GM21381 (cell line): ENCODE data around the gene C1QA.

ENCODE experiments used
- ATAC-seq: cut with Tn5 transposase; IDR thresholded peaks from one replicate; pipeline ENCODE4 v1.9.1; 2021; ENCODE audit warnings: mild to moderate bottlenecking, moderate library complexity; ENCODE audit not compliant: unreplicated experiment

Gene C1QA

GRCh38 chr1:22612671-22613571, 23.5 kb upstream of the C1QA start:
- no peak for ATAC-seq

DNA sequence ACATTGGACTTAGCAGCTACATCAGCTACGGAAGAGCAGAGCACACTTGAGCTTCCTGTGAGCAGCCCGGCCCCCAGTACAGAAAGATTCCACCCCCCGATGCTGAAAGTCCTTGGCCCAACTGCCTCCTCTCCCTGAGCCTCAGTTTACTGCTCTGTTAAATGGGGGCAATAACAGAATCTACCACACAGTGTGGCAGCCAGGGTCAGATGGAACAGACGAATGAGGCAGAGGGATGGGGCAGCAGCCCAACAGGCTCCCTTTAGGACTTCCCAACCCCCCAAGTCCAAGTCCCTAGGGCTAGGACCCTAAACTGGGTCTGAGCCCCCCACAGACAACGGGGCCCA, 22.9 kb upstream of the C1QA start:
- no peak for ATAC-seq

GRCh38 chr1:22613951-22614350, 22.5 kb upstream of the C1QA start:
- ATAC-seq, result no peak

DNA sequence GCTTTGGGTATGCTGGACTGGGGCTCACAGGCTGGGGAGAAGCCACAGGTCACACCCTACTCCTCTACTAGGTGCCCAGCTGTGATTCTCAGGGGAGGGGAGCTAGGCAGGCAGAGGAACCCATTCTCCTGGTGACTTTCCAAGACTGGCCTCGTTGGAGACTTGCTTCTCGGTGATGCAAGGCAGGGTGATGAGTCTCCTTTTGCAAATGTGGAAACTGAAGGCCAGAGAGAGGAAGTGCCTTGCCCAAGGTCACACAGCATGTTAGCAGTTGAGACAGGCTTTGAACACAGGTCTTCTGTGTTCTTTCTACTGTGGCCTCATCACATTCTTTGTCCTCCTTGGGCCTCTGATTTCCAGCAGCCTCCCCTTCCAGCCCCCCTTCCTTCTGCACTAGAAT, 20.5 kb upstream of the C1QA start:
- ATAC-seq, result no peak

DNA sequence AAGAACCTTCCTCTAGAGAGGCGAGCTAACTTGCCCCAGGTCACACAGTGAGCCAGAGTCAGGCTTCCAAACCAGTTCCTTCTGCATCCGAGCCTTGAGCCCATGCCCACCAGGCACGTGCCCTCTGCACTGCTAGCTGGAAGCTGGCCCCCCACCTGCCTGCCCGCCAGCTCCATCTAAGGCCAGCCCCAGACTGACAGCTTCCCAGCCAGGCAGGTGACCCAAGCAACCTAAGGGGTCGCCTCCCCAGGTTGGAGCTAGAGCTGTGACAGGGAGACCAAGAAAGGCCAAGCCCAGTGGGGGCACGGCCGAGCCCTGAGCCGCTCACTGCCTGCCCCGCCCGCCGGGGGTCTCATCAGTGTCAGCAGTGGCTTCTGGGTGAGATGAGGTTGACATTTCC, 19.9 kb upstream of the C1QA start:
- no peak for ATAC-seq

DNA sequence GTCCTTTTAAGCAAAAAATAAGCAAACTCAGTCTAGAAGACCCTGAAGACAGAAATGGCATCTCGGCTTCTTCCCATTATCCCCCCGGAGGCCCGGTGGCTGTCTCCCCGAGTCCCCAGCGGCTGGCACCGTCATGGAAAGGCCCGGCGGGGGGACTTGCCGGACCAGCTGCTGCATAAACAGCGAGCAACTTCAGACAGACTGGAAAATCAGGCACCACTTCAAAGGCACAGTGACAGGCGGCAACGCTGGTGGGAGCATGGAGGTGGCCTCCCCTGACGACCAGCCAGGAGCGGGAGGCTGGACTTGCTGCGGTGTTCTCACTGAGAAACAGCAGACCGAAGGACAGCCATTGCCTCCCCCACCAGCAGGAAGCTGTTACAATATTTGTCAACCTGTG, 18.4 kb upstream of the C1QA start:
- ATAC-seq, result no peak

DNA sequence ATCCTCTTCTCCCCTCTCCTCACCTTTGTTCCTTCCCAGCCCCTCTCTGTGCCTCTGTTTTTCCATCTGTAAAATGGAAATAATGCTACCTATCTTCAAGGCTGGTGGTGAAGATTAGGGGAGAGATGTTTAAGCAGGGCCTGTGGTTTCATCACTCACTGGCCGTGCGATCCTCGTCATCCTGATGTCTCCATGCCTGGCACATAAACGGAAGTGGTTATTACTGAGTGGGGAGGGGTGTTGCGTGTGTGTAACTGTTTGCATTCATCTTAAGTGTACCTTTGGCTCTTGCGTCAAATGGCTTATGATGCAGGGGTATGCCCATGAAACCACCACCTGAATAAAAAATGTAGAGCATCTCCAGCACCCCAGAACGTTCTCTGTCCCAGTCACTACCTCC, 17.2 kb upstream of the C1QA start:
- ATAC-seq, result no peak

GRCh38 chr1:22619798-22620197, 16.6 kb upstream of the C1QA start:
- ATAC-seq, result no peak

GRCh38 chr1:22621761-22622160, 14.7 kb upstream of the C1QA start:
- no peak for ATAC-seq

GRCh38 chr1:22625262-22625925, 11.0 kb upstream of the C1QA start:
- no peak for ATAC-seq

DNA sequence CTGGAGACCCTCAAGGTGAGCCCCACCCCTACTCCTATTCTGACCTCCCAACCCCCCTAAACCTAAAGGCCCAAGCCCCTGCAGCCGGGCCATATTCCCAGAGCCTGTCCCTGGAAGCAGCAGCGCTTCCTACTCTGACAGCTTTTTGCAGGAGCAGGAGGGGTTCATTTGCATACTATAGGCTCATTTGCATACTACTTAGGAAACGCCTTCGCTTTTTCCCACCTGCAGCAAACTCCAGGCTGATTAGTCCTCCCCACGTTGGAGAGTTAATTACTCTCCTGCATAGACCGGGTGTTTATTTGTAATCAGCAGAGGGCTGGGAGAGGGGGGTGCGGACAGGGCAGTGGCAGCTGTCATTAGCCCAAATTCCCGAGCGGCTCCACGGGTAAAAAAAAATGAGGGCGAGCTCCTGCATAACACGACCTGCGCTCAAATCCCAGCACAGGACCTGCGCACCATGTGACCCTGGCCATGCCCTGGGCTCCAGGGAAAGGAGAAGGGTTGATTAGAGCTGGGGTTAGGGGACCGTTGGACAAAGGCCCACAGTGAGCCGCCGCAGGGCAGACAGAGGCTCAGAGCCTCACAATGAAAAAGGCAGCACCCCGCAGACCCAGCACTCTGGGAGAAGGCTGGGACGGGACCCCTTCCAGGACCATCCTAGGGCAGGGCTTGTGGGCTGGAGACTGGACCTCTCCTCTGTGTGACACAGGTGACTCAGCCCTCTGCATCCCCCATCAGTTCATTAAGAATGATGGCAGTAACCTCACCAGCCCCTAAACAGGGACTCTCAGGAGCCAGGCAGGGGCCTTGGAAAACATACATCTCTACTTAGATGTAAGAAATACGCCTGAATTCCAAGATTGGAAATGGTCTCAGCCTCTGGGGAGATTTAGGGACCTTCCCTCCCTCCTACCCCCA, 9.9 kb upstream of the C1QA start:
- ATAC-seq, result no peak

DNA sequence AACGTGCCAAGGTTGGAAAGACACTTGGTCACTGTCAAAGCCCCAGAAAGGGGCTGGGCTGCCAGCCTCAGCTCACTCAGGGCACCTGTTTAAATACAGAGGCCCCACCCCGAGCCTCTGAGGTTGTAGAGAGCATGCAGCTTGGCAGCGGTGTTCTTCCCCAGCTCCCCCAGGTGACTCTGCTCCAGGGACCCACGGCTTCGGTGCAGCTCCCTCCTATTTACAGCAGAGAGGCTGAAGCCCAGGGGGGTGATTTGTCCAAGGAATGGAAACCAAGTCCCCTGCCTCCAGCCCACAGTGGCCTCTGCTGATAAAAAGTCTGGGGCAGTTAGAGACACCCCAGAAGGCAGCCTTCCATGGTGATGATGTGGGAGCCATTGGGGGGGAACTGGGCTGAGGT, 9.1 kb upstream of the C1QA start:
- ATAC-seq, result no peak

DNA sequence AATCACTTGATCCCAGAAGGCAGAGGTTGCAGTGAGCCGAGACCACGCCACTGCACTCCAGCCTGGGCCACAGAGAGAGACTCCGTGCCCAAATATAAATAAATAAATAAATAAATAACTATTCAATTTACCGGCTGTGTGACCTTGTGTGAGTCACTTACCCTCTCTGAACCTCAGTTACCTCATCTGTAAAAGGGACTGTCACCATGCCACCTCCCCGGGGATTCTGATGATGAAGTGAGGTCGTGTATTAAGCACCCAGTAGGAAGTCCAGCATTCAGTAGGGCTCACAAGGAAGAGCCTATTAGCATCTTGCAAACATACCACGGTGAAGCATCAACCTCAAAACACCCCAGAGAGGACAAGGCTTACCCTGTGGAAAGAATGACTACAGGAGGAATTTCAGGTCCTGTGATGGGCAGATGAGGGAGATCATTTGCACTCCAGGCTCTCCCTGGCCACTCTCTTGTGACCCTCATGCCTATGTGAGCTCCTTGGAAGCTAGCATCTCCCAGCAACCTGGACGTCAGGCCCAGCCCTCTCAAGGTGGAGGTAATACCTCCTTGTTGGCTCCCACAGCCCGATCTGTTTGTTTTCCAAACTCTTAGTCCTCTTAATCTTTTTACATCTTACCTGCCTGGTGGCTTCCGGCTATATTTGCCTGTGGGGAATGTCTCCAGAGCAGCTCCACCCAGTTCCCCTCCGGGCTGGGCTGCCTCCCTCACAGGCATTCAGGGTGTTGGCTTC, 7.6 kb upstream of the C1QA start:
- ATAC-seq, result no peak

GRCh38 chr1:22629886-22630285, 6.5 kb upstream of the C1QA start:
- ATAC-seq, result no peak

GRCh38 chr1:22633697-22634463, 2.5 kb upstream of the C1QA start:
- ATAC-seq, result no peak

DNA sequence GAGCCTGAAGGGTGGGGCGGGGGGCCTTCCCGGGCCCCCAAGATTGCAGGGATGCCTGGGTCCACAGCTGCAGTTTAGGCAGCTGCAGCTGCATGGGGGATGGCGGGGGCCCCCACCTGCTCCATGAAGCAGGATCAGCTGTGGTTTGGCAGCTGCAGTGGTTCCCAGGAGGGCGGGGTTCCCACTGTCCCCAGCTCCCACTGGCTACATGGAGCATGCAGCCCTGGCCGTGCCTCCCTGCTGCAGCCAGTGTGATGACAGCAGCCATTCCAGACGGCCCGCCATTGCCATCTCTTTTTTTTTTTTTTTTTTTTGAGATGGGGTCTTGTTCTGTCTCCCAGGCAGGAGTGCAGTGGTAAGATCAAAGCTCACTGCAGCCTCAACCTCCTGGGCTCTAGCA, 992 bp upstream of the C1QA start:
- no peak for ATAC-seq

GRCh38 chr1:22636927-22637326, 499 bp downstream of the C1QA start:
- ATAC-seq, result no peak

- no peak for ATAC-seq
These were observed 1.5 kb downstream of the C1QA start for GRCh38 chr1:22637907-22638445.

GRCh38 chr1:22638476-22639234, 2.2 kb downstream of the C1QA start:
- ATAC-seq, result no peak
